H1 (cell line): ENCODE data around the gene WDFY4.

Experiments used
- ASH2L ChIP-seq: fragments of 200-600, 300-600 bp; sonication (generic); IDR thresholded peaks from one replicate; pipeline ENCODE4 v1.7.1; 2017; ENCODE audit warnings: low read length
- BACH1 ChIP-seq: IDR thresholded peaks from 2 replicates; pipeline ENCODE4 v1.6.1; 2012; ENCODE audit warnings: low read length, improper control_type of control experiment
- CHD2 ChIP-seq: IDR thresholded peaks from 2 replicates; pipeline ENCODE4 v1.6.1; 2012; ENCODE audit warnings: low read length, improper control_type of control experiment
- CTCF ChIP-seq, 3 experiments: IDR thresholded peaks; 1 replicate in 2 of 3; 2 replicates in 1 of 3; pipeline versions ENCODE4 v1.5.1 to v1.6.1; 2011; ENCODE audit warnings: low read length in 3 of 3, mild to moderate bottlenecking in 3 of 3, inconsistent platforms in 2 of 3, low read depth in 1 of 3, moderate library complexity in 1 of 3; ENCODE audit not compliant: insufficient read depth in 1 of 3; ENCODE audit errors: control extremely low read depth in 1 of 3
- EP300 ChIP-seq, 2 experiments: IDR thresholded peaks; 1 replicate in 1 of 2; 2 replicates in 1 of 2; pipeline ENCODE4 v1.6.1; 2011 to 2012; ENCODE audit warnings: low read depth in 2 of 2, low read length in 2 of 2, mild to moderate bottlenecking in 2 of 2, borderline replicate concordance in 1 of 2, inconsistent platforms in 1 of 2, moderate library complexity in 1 of 2
- GABPA ChIP-seq: IDR thresholded peaks from 2 replicates; pipeline ENCODE4 v1.6.1; 2011; ENCODE audit warnings: mild to moderate bottlenecking, low read length, moderate library complexity, borderline replicate concordance; ENCODE audit not compliant: insufficient read depth
- POLR2AphosphoS5 ChIP-seq: IDR thresholded peaks from 2 replicates; pipeline ENCODE4 v1.6.1; 2011; ENCODE audit warnings: low read depth, low read length
- RAD21 ChIP-seq, 2 experiments: IDR thresholded peaks in 1 of 2; conservative IDR thresholded peaks in 1 of 2; 2 replicates each; pipeline ENCODE4 v1.6.1; 2011; ENCODE audit warnings: low read depth in 2 of 2, low read length in 2 of 2, improper control_type of control experiment in 1 of 2, inconsistent platforms in 1 of 2, mild to moderate bottlenecking in 1 of 2, moderate library complexity in 1 of 2
- RBBP5 ChIP-seq: IDR thresholded peaks from 2 replicates; pipeline ENCODE4 v1.7.1; 2012; ENCODE audit warnings: low read depth, mild to moderate bottlenecking, inconsistent platforms, low read length, moderate library complexity, borderline replicate concordance
- TAF1 ChIP-seq: IDR thresholded peaks from 2 replicates; pipeline ENCODE4 v1.6.1; 2011; ENCODE audit warnings: mild to moderate bottlenecking, low read depth, low read length
- YY1 ChIP-seq: IDR thresholded peaks from 2 replicates; pipeline ENCODE4 v1.6.1; 2011; ENCODE audit warnings: low read depth, mild to moderate bottlenecking, low read length
- TF ChIP-seq, protein P1 (sequence below): IDR thresholded peaks from 2 replicates; pipeline ENCODE4 v1.6.1; 2011; ENCODE audit warnings: low read length, improper control_type of control experiment

- TF ChIP-seq RBBP5 (no peak), CTCF (IDR thresholded peaks at IDR 0.05; ENCODE audit: control extremely low read depth in 1 of 3, insufficient read depth in 1 of 3, low read depth in 1 of 3, low read length in 3 of 3) (no peak), CHD2 (no peak), POLR2AphosphoS5 (no peak), YY1 (no peak), RAD21 (IDR thresholded peaks at IDR 0.05 in 1 of 2, conservative IDR thresholded peaks at IDR 0.05 in 1 of 2; ENCODE audit: low read depth in 2 of 2, low read length in 2 of 2) (no peak), GABPA (no peak), BACH1 (no peak), ASH2L (no peak), TAF1 (no peak), EP300 (IDR thresholded peaks at IDR 0.05; ENCODE audit: borderline replicate concordance in 1 of 2, low read depth in 2 of 2, low read length in 2 of 2) (no peak)
- TF ChIP-seq, protein P1, sequence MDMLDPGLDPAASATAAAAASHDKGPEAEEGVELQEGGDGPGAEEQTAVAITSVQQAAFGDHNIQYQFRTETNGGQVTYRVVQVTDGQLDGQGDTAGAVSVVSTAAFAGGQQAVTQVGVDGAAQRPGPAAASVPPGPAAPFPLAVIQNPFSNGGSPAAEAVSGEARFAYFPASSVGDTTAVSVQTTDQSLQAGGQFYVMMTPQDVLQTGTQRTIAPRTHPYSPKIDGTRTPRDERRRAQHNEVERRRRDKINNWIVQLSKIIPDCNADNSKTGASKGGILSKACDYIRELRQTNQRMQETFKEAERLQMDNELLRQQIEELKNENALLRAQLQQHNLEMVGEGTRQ: no peak
Measured at GRCh38 chr10:48947690-48948469, 263.2 kb downstream of the WDFY4 start.
